MM.1S (cell line): Measurements from ENCODE around the gene NTRK1.
A peak's percentile ranks its signal among the peaks of the same experiment; 100 is the strongest.

Source experiments
- DNase-seq: peaks from one replicate; pipeline ENCODE4 v3.0.0-alpha.2; 2015
- H2AFZ ChIP-seq: fragments of 300-600 bp; sonication (generic); 2 replicates; pipeline ENCODE4 v1.6.0; 2016; ENCODE audit warnings: antibody characterized with exemption, low read length
- H3F3A ChIP-seq: fragments of 300-600 bp; sonication (generic); 2 replicates; pipeline ENCODE4 v1.6.1; 2016; ENCODE audit warnings: mild to moderate bottlenecking, antibody characterized with exemption, low read length, moderate library complexity, mixed read lengths; ENCODE audit not compliant: insufficient read depth
- H3K27ac ChIP-seq: fragments of 300-600 bp; sonication (generic); 2 replicates; pipeline ENCODE4 v1.5.1; 2016; ENCODE audit warnings: mild to moderate bottlenecking, low read length
- H3K27me3 ChIP-seq: fragments of 300-600 bp; sonication (generic); replicated peaks from 2 replicates; pipeline ENCODE4 v1.6.0; 2016; ENCODE audit warnings: low read length; ENCODE audit not compliant: insufficient read depth
- H3K36me3 ChIP-seq: fragments of 300-600 bp; sonication (generic); replicated peaks from 2 replicates; pipeline ENCODE4 v1.6.1; 2016; ENCODE audit warnings: mild to moderate bottlenecking, low read length, mixed read lengths; ENCODE audit not compliant: insufficient read depth
- H3K4me1 ChIP-seq: fragments of 300-600 bp; sonication (generic); 2 replicates; pipeline ENCODE4 v1.6.1; 2016; ENCODE audit warnings: low read length, mixed read lengths
- H3K4me2 ChIP-seq: fragments of 300-600 bp; sonication (generic); 2 replicates; pipeline ENCODE4 v1.6.0; 2016; ENCODE audit warnings: low read depth, low read length
- H3K4me3 ChIP-seq: fragments of 300-600 bp; sonication (generic); 2 replicates; pipeline ENCODE4 v1.5.1; 2016; ENCODE audit warnings: low read length, mixed read lengths
- H3K79me2 ChIP-seq: fragments of 300-600 bp; sonication (generic); 2 replicates; pipeline ENCODE4 v1.6.1; 2016; ENCODE audit warnings: mixed run types, low read length, mixed read lengths
- H3K9ac ChIP-seq: fragments of 300-600 bp; sonication (generic); 2 replicates; pipeline ENCODE4 v1.6.1; 2016; ENCODE audit warnings: low read length, mixed read lengths
- H3K9me2 ChIP-seq: fragments of 300-600 bp; sonication (generic); replicated peaks from 2 replicates; pipeline ENCODE4 v1.6.1; 2016; ENCODE audit warnings: mild to moderate bottlenecking, low read length, mixed read lengths; ENCODE audit not compliant: insufficient read depth
- H3K9me3 ChIP-seq: fragments of 300-600 bp; sonication (generic); replicated peaks from 2 replicates; pipeline ENCODE4 v1.6.1; 2016; ENCODE audit warnings: mild to moderate bottlenecking, low read length, mixed read lengths; ENCODE audit not compliant: insufficient read depth
- H4K20me1 ChIP-seq: fragments of 300-600 bp; sonication (generic); 2 replicates; pipeline ENCODE4 v1.6.1; 2016; ENCODE audit warnings: mild to moderate bottlenecking, low read length, moderate library complexity, mixed read lengths; ENCODE audit not compliant: insufficient read depth
- CTCF ChIP-seq: fragments of 300-600 bp; sonication (generic); IDR thresholded peaks from 2 replicates; pipeline ENCODE4 v1.5.1; 2016; ENCODE audit warnings: antibody characterized with exemption, low read length, mixed read lengths
- EZH2 ChIP-seq: fragments of 300-600 bp; sonication (generic); optimal IDR thresholded peaks from 2 replicates; pipeline ENCODE3; 2017; ENCODE audit warnings: low read depth, mild to moderate bottlenecking, antibody characterized with exemption, low read length, mixed read lengths
- EZH2phosphoT487 ChIP-seq: fragments of 300-600 bp; sonication (generic); IDR thresholded peaks from 2 replicates; pipeline ENCODE4 v1.6.1; 2018; ENCODE audit warnings: antibody characterized with exemption, low read length

NTRK1 gene

GRCh38 chr1:156847591-156848460, 12.8 kb upstream of the NTRK1 start:
- DNase-seq, result no peak
- no peaks in the 10 kb centered on the region for H3K36me3 ChIP-seq
- no peaks in the 10 kb centered on the region for H3K9me2 ChIP-seq
- no peaks in the 10 kb centered on the region for H4K20me1 ChIP-seq
- no peaks in the 10 kb centered on the region for H3K79me2 ChIP-seq
- no peak overlapping the region for H3K4me3 ChIP-seq
- H3K4me2 ChIP-seq, result no peak overlapping the region
- peaks cover 56% of the 10 kb centered on the region for H3K27me3 ChIP-seq
- H3K9me3 ChIP-seq, result no peaks in the 10 kb centered on the region
- H3F3A ChIP-seq, result no peaks in the 10 kb centered on the region
- H3K27ac ChIP-seq, result no peak overlapping the region
- H2AFZ ChIP-seq, result no peak overlapping the region
- TF ChIP-seq CTCF (no peak), EZH2phosphoT487 (no peak), EZH2 (no peak)
- H3K4me1 ChIP-seq, result no peaks in the 10 kb centered on the region
- H3K9ac ChIP-seq, result no peak overlapping the region

GRCh38 chr1:156848461-156849150, 12.1 kb upstream of the NTRK1 start:
- H3K27me3 ChIP-seq, result peaks cover 54% of the 10 kb centered on the region
- no peaks in the 10 kb centered on the region for H3K9me2 ChIP-seq
- H3K4me1 ChIP-seq, result no peaks in the 10 kb centered on the region
- no peaks in the 10 kb centered on the region for H3F3A ChIP-seq
- TF ChIP-seq CTCF, result no peak
- TF ChIP-seq EZH2phosphoT487, result no peak
- TF ChIP-seq EZH2, result no peak
- H3K9ac ChIP-seq, result no peak overlapping the region
- DNase-seq, result peak; percentile 48
- no peaks in the 10 kb centered on the region for H3K9me3 ChIP-seq
- H3K27ac ChIP-seq, result no peak overlapping the region
- H3K4me3 ChIP-seq, result no peak overlapping the region
- peak overlapping the region; percentile 31; the same call in 1 of the 2 replicates for H3K4me2 ChIP-seq
- 0 out of 2 replicates have a peak overlapping the region, but pooled peaks have one; percentile 21 for H2AFZ ChIP-seq
- H3K36me3 ChIP-seq, result no peaks in the 10 kb centered on the region
- H4K20me1 ChIP-seq, result no peaks in the 10 kb centered on the region
- no peaks in the 10 kb centered on the region for H3K79me2 ChIP-seq

- DNase-seq, result no peak
- H3K4me1 ChIP-seq, result no peaks in the 10 kb centered on the region
- peaks cover 54% of the 10 kb centered on the region for H3K27me3 ChIP-seq
- no peaks in the 10 kb centered on the region for H4K20me1 ChIP-seq
- TF ChIP-seq CTCF (no peak), EZH2phosphoT487 (no peak)
- H3F3A ChIP-seq, result no peaks in the 10 kb centered on the region
- no peaks in the 10 kb centered on the region for H3K79me2 ChIP-seq
- H3K9ac ChIP-seq, result no peak overlapping the region
- no peaks in the 10 kb centered on the region for H3K36me3 ChIP-seq
- no peak overlapping the region for H3K4me3 ChIP-seq
- no peaks in the 10 kb centered on the region for H3K9me3 ChIP-seq
- no peak overlapping the region for H3K27ac ChIP-seq
- no peaks in the 10 kb centered on the region for H3K9me2 ChIP-seq
- H2AFZ ChIP-seq, result no peak overlapping the region
- peak overlapping the region; percentile 31; the same call in 1 of the 2 replicates for H3K4me2 ChIP-seq
Measured at GRCh38 chr1:156849151-156849496, 11.5 kb upstream of the NTRK1 start.
